GM18526 (cell line): ENCODE data around the gene LAYN.

Experiments used
- POLR2A ChIP-seq: IDR thresholded peaks from 3 replicates; pipeline ENCODE4 v1.6.1; 2011; ENCODE audit not compliant: insufficient read length; ENCODE audit errors: extremely low read depth

Gene LAYN

GRCh38 chr11:111565114-111565720 lies 24.7 kb downstream of the LAYN start:
- no peak for TF ChIP-seq POLR2A

DNA sequence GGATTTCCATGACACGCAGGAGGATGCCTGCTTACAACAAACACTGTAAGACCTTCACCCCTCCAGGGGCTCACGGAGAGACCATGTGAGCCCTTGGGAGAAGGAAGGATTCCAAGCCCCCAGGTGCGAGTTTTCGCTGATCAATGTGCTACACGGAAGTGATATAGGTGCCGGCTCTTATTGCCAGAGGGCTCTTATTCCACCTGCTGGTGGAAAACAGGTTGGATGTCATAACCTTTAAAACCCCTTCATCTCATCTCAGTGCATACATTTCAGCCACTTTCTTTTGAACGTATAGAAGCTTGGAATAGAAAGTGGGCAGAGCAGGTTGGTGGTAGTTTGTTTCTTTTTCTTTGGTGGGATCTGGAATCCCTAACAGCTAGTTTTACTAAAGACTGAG lies 25.8 kb downstream of the LAYN start:
- TF ChIP-seq POLR2A = no peak

- TF ChIP-seq POLR2A = no peak
Measured at GRCh38 chr11:111569476-111569875, 29.0 kb downstream of the LAYN start.

GRCh38 chr11:111570796-111571195 lies 30.3 kb downstream of the LAYN start:
- TF ChIP-seq POLR2A = no peak

DNA sequence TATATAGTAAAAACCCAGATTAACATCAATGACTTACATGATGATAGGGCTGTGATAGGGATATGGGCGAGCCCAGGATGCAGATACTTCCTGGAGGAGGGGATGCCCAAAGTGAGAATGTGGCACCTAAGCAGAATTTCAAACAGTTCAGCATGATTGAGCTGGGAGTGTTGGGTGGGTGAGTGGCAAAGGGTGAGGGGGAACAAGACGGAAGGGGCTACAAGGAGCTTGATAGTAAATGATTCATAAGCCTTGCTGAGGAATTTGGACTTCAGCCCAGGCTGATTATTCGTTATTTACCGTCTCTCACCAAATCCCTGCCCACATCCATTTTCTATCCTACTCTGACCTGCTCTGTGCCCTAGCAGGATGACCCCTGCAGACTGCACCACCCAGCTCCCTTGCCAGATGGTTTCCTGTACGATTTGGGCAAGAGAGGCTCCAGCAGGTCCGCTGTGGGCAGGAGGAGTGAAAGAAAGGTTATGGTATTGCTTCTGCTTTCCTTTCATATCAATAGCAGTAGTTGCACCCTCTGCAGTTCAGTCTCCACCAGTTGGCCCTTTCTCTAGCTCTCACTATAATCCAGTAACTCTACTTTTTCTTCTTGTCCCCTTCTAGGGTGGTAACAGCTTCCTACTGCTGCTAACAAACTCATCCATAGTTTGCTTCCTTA lies 31.4 kb downstream of the LAYN start:
- no peak for TF ChIP-seq POLR2A

GRCh38 chr11:111572581-111572980 lies 32.1 kb downstream of the LAYN start:
- no peak for TF ChIP-seq POLR2A

- no peak for TF ChIP-seq POLR2A
Measured at GRCh38 chr11:111573821-111574249, 33.3 kb downstream of the LAYN start.

- no peak for TF ChIP-seq POLR2A
Measured at GRCh38 chr11:111574373-111575225, 34.1 kb downstream of the LAYN start.

GRCh38 chr11:111575740-111576139 lies 35.2 kb downstream of the LAYN start:
- no peak for TF ChIP-seq POLR2A

GRCh38 chr11:111577821-111578220 lies 37.3 kb downstream of the LAYN start:
- no peak for TF ChIP-seq POLR2A

- no peak for TF ChIP-seq POLR2A
Measured at GRCh38 chr11:111581341-111581740, 40.8 kb downstream of the LAYN start.

DNA sequence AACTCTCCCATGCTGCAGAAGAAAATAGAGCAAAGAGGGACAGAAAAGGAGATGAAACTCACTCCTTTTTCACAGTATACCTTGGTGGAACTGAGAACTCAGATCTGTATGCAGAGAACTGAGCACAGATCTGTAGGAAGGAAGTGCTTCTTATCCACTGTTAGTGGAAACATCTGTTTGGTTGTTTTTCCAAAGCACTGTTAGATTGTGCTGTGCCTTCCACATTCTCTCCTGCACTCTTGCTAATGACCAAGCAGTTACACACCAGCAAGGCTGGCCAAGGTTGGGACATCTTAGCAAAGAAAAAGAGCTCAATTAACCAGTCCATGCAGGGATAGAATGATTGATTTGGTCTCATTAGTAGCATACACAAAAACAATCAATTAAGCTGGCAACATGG lies 41.6 kb downstream of the LAYN start:
- no peak for TF ChIP-seq POLR2A

GRCh38 chr11:111582881-111583280 lies 42.4 kb downstream of the LAYN start:
- no peak for TF ChIP-seq POLR2A

- TF ChIP-seq POLR2A = no peak
Measured at GRCh38 chr11:111585371-111585770, 44.9 kb downstream of the LAYN start.

DNA sequence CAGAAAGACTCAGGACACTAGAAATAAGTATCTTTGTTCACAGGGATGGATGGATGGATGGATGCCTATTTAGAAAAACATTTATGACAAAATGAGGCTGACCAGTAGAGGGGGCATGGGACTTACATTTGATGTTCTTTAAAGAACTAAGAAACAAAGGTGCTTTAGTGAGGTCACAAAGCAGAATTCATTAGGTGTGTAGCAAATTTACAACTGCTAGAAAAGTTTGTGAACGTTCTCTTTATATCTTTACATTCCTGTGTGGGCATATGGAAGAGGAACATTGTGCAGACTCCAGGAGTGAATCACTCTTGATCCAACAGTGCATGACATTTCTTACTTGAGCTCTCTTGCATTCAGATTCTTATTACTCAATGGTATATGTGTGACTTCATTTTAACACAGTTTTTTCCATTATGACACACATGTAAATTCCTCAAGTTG lies 45.9 kb downstream of the LAYN start:
- TF ChIP-seq POLR2A = no peak

DNA sequence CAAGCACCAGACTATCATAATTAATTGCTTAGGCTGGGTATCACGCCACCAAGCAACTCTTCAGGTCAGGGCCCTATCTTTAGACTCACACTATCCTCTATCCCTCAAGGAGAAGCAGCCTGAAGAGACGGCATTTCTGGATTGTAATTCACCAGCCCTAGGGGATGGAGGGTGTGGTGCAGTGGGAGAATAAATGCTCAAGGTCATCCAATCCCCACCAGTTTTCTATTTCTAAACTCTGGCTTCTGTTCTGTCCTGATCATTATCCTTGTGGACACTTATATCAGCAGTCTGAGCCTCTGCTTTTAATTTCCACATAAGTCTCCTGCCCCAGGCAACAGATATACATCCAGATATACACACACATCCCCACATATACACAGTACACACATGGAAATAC lies 48.6 kb downstream of the LAYN start:
- no peak for TF ChIP-seq POLR2A

DNA sequence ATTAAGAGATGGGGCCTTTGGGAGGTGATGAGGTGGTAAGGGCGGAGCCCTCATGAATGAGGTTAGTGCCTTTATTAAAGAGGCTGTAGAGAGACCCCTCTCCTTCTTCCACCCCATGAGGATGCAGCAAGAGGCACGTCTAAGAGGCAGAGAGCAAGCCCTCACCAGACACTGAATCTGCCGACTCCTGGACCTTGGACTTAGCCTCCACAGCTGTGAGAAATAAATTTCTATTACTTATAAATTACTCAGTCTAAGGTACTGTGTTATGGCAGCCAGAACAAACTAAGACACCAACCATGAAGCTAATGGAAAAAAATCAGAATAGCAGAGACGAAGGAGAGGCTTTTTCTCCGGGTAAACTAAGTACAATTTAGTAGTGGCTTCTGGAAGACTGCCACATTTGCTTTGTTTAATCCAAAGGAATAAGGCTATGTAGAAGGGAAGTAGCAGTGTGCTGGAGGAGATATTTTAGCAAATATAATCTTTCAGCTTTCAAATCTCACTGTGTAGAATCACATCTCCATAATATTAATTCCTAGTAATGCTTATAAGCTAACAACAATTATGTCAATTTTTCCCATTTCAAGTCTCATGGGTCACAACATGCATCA lies 49.5 kb downstream of the LAYN start:
- no peak for TF ChIP-seq POLR2A
